Measurements from ENCODE around the gene GRK5. TPM values are rescaled to one million over a fixed set of nuclear protein-coding genes. Genes with fewer than 3 reads are reported as not detected.
A peak's percentile ranks its signal among the peaks of the same experiment; 100 is the strongest.

Gene GRK5
- polyA plus RNA-seq, 10 donors = 15.7 to 29.8 (median 25.4) TPM

DNA sequence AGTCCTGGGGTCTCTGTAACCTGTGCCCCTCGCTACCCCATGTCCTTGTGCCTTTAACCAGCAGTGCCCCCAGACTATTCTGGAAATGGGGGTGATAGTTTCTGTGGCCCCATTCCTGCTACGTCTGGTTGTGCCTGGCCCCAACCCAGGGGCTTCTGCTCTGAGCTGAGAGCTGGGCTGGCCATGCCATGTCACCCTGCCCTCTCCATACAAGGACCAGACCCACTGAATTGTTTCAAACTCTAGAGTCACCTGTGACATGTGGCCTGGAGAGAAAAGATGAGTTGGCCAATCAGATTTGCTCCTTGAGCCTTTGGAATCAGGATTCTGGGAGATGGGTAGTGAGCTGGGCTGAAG is 108.6 kb downstream of the GRK5 start:
- no peak for DNase-seq

DNA sequence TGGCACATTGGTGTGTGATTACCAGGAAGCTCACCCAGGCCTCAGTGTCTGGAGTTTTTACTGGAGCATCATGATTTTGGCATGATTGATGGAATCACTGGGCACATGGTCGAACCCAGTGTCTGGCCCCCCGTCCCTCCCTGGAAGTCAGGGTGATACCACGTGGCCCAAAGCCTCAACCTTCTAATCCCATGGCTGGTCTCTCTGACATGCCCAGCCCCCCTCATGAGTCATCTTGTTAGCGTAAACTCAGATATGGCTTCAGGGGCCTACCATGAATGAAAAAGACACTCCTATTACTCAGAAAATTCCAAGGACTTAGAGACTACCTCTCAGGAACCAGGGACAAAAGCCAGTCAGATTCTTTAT is 109.3 kb downstream of the GRK5 start:
- DNase-seq = peak in 1 of 3 donors; percentile 73

DNA sequence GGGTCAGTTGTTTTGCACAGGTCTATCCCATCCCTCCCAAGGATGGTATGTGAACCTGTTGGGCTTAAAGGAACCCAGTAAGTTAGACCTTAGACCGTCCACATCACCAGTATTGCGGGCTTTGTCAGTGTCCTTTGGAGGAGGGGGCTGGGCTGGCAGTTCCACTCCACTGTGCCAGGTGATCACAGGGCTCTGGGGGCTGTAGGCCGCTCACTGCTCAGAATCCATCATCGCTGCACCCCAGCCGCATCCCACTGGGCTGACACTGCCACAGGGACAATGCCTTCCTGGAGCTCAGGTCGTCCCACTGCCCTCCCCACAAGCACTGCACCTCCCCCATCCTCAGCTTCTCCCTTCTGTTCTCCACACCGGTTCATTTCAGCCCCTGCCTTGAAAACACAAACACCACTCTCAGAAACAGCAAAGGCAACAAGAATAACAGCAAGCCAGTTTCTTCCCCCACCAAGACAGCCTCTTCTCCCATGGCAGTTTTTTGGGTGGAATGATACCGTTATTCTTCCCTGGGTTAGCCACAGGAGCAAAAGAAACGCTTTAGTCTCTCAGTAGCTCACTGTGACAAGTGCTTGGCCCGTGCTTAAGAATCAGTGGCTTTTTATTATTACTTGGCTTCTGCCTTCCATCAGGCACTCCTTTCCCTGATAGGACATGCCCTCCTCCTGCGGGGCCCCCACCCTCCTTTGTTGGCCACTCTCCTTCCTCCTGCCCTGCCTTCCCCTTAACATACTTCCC is 111.2 kb downstream of the GRK5 start:
- no peak for DNase-seq

DNA sequence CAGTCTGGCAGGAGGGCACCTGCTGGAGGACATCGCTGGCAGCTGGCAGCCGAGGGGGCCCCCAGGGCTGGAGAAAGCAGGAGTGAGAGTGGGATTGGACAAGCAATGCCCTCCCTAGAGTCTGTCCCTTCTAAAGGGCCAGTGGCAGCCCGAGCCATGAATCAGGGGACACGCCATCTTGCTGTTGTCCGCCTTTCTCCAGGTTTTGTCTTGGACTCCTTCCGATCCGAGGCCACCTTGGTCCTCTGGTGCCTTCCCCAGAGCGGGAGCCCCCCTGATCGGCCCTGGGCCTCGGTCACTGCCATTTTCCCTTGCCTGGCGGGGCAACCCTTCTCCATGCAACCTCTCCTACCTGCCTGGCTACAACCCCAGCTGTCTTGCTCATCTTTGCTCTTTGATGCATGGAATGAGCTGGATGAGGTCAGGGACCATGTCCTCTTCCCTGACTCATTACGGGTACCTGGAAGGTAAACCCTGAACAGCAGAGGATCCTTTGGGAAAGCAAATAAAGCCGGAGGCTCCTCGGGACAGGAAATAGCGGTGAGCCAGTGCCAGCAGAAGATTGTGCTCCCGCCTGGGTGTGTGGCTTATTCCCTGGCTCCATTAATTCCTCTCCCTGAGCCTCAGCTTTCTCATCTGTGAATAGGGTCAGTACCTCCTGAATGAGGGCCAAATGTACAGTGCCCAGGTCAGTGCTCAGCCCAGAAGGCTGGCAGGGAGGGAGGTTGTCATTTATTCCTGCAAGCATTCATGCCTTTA is 112.0 kb downstream of the GRK5 start:
- DNase-seq = no peak

DNA sequence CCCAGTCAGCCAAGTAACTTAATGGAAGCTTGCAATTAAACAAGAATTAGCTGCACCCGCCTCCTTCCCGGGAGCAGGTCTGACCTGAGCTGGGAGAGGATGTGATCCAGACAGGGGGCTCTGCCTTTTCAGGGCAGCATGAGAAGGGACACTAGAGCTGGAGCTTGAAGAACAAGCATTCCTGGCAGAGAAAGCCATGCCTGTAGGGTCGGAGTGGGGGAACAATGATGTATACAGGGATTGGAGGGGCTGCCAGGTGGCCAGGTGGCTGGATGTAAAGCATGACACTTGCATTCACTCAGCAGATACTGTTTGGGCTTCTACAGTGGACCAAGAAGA is 112.5 kb downstream of the GRK5 start:
- DNase-seq = no peak

DNA sequence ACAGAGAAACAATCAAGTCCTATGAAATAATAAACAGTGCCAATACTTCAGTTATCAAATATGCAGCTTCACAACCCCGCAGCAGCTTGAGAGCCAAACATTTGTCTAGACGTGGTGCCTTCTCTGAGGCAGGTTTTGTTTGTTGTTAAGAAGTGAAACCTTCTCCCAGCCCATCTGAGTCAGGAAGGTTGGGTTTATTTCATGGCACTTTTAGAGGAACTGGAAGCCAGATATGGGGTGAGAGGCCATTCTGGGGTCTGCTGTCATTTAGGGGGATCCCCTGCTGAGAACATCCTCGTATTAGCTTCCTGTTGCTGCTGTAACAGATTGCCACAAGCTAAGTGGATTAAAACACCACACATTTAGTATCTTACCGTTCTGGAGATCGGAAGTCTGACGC is 113.6 kb downstream of the GRK5 start:
- no peak for DNase-seq

DNA sequence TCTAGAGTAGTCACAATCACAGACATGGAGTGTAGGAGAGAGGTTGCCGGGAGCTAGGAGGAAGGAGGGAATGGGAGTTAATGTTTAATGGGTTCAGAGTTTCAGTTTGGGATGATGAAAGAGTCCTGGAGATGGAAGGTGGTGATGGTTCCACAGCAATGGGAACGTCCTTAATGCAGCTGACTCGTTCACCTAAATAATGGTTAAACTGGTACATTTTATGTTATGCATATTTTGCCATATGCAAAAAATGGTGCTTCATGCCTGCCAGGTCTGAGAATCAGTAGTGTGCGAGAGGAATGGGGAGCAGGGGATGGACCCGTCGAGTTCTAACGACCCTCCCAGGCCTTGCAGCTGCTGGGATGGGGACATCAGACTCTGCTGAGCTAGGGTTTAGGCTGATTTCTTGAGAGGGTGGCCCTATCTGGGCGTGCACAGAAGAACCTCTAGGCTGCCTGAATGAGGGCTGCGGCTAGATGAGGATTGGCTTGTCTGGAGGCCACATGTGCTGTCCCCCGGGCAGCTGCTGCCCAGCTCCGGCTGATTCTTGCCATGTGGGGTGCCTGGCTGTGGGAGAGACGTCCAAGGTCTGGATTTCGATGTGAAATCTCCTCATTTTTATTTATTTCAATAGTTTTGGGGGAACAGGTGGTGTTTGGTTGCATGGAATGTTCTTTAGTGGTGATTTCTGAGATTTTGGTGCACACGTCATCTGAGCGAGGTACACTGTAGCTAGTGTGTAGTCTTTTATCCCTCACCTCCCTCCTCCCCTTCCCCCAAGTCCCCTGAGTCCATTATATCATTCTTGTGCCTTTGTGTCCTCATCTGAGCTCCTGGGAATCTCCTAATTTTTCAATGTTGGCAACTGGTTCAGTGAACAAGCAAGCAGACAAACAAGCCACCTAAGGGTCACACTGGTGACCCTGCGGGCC is 116.0 kb downstream of the GRK5 start:
- DNase-seq = no peak

DNA sequence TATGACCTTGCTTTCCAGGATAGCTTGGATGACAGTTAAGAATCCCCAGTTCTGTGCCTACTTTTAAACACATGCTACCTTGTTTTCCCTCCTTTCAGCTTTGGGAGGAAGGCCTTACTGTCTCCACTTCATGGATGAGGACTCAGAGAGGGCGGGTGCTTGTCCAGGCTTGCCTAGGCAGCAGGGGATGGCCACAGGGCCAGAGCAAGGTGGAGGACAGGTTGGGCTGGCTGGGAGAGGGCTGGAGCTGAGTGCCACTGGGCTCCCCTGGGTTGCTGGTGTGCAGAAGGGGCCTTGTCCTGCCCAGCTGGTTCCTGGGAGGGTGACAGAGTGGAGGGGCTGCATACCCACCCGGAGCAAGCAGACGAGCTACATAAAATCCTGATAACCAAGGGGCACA is 117.8 kb downstream of the GRK5 start:
- DNase-seq = no peak

DNA sequence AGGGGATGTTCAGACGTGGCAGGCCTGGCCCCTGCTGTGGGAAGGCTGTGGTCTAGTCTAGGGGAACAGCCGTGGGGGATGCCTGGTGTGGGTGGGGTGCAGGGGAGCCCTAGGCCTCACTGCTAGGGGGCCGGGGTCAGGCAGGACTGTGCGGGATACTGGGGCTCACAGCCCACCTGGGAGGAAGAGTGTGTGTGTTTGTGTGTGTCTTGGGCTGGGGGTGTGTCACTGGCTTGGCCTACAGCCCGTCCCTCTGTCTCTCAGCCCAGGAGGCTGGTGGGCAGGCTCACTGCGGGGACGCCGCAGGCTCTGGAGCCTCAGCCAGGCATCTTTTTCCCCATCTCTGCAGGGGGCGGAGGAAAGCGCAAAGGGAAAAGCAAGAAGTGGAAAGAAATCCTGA is 118.8 kb downstream of the GRK5 start:
- no peak for DNase-seq

DNA sequence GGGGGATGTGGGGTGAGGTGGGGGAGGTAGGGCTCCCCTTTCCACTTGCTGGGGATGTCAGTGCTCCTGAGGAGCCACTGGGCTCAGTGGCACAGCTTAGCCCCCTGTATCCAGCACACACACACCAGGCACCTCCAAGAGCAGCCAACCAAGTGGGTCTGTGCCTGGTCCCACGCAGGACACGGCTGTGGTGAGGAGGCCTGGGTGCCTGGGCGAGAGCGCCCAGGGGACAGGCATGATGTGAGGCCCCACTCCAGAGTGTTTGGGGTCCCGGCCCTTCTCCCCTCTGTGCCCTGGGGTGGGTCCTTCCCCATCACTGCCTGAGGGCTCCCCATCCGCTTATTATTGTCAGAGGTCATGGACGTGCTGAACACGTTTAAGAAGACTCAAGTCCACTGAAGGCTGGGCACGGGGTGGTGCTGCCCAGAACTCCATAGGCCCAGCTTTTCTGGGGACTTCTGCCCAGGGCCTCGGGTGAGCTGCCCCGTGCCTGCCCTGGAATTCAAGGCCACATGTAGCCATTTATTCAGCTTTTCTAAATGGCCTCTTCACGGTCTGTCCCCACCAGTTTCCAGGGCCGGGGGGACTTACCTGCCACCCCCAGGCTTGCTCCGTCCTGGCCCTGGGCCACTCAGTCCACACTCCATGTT is 119.8 kb downstream of the GRK5 start:
- no peak for DNase-seq

DNA sequence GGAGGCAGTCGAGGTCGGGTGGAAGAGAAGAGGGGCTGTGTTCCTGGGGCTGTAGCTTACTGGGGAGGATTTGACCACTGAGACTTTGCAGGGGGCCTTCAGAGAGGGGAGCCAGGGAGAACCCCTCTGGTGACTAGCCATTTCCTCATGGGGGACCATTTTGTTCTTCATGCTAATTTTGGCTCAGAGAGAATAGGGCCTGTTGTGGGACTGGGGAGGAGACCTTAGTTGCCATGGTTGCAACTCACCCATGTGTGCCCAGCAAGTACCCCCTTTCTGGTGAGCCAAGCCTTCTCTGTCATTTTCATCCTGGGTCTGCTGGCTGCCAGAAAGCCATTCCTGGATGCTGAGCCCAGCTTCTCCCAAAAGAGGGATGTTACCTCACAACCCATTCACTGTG is 120.9 kb downstream of the GRK5 start:
- no peak for DNase-seq

DNA sequence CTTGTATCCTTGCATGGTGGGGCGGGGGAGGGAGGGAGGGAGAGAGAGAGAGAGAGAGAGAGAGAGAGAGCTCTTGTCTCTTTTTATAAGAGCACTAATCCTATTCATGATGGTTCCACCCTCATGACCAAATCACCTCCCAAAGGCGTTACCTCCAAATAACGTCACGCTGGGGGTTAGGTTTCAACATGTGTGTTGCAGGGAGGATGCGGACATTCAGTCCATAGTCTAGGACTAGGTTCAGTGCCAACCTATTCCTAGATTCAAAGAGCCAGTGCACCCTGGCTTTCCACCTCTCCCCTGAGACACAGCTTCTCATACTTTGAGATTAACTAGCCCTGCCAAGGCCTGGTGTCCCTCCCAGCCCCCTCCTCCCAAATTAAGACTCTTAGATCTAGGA is 123.0 kb downstream of the GRK5 start:
- DNase-seq = peak in 1 of 3 donors; percentile 30

DNA sequence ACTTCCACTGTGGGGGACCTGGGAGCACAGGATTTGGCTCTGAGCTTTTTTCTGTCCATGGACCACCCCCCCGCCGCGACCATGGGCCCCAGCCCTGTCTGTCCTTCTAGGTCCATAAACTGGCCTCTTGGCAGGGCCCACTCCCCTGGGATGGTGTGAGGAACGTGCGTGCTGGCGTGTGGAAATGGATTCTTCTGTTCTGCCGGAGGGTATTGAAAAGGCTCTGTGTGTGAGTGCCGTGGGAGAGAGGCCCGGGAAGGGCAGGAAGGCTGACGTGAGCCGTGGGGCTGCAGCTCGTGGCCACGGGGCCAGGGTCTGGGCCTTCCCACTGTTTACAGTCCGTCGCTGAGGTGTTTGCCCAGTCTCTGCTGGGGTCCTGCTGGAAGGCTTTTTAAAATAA is 123.7 kb downstream of the GRK5 start:
- DNase-seq = peak in 1 of 3 donors; percentile 67

DNA sequence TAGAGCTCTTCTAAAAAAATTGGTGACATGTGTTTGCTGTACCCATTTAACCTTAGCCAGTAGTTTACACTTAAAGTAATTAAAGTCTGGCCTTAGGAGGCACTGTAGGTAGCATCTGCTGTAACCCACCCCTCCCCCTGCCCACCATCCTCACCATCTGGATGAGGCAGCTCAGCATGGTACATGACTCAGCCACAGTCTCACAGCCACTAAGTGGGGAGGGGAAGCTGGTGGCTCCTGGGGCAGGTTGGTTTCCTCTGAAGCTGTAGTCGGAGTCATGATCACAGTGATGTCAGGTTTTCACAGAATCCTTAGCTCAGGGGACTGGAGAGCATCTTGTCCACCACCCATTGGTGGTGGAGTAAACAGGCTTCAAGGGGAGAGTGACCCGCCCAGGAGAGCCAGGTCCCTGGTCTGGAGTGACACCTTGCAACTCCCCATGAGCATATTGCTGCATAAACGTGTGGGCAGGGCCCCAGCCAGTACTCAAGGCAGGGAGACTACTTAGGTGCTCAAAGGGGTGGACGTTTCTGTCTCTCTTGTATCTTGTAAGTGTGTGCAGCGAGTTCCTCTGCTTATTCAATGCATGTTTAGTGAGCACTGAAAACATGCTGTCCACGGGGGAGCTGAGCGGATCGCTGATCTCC is 125.9 kb downstream of the GRK5 start:
- DNase-seq = no peak

DNA sequence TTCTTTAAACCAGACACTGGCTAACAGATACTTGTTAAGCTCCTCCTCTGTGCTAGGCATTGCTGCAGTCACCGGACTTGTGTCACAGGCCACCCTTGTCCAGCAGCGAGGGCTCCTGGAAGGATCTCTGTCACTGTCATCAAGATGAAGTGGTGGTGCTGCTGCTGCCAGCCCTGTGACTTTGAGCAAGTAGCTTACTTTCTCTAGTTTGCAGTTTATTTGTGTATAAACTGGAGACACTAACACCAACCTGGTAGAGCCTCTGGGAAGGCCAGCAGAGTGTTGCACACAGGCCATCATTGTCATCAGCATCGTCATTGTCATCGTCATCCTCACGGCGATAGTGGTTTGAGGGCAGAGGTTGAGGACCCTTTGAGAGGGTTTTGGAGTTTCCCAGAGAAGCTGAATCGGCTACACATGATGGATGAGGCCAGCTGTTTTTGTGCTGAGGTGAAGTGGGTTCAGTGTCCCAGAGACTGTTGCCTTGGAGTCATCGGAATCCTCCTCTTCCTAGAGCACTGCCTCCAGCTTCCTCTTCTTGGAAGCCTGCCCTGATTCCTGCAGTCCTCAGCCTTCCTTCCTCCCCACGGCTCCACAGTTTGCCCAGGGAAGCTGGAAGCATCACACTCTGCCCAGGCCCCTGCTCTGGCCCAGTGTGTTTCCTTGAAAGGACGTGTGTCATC is 128.4 kb downstream of the GRK5 start:
- DNase-seq = no peak

DNA sequence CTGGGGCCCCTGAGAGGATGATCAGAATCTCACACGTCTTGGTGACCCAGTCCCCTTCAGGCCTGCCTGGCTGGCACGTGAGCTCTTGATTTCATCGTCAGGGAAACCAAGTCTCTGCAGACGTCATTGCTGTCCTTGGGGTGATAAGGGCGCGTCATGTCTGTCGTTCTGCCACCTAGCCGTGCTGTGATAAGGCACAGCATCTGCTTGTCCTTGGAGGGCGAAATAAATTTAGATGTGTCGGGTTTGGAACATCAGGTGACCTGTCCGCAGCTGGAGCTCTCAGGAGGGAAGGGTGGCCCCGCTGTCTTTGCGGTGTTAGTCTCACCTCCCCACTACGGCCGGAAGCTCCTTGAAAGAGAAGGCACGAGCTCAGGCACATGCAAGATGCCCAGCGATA is 129.2 kb downstream of the GRK5 start:
- DNase-seq = no peak

DNA sequence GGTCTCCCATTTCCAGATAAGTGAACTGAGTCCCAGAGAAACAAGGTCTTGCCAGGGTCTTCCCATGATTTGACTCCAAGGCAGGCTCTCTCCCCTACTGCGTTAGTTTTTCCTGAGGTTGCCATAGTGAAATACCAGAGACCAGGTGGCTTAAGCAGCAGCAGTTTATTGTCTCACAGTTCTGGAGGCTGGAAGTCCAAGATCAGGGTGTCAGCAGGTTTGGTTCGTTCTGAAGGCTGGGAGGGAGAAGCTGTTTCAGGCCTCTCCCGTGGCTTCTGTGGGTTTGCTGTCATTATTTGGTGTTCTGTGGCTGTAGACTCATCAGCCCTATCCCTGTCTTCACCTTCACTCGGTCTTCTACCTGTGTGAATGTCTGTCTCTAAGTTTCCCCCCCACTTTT is 129.9 kb downstream of the GRK5 start:
- no peak for DNase-seq

DNA sequence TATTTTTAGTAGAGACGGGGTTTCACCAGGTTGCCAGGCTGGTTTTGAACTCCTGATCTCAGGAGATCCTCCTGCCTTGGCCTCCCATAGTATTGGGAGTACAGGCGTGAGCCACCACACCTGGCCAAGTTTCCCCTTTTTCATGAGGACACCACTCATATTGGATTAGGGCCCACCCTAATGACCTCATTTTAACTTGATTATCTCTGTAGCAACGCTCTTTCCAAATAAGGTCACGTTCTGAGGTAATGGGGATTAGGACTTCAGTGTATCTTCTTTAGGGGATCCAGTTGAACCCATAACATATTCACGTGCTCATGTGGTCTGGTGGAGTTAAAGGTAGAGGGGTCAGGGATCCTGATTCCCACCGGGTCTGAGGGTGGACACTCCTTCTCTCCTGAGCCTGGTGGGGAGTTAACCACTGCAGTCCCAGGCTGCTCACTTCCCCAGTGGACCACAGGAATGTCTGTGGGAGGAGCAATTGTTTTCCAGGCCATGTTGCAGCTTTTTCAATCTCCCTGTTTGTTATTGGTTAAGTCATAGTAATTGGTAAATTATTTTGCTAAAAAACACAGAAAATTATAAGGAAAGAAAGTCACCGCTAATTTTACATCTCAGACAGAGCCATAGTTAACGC is 130.5 kb downstream of the GRK5 start:
- DNase-seq = no peak

DNA sequence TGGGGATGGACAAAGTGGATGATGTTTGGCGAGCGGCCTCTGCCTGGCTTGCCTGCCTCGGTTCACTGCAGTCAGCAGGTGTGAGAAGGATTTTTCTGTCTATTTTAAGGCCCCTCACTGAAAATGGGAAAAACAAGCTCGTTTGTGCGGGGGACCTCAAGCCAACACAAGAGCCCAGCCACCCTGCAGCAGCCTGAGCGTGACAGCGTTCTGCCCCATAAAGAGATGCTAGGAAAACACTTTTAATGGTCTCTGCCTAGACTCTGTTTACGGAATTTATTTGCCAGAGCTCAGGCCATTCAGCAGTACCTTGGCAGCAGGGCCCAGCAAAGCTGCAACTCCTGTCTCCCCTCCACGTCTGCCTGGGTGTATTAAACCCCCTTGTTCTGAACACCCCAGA is 131.7 kb downstream of the GRK5 start:
- no peak for DNase-seq

DNA sequence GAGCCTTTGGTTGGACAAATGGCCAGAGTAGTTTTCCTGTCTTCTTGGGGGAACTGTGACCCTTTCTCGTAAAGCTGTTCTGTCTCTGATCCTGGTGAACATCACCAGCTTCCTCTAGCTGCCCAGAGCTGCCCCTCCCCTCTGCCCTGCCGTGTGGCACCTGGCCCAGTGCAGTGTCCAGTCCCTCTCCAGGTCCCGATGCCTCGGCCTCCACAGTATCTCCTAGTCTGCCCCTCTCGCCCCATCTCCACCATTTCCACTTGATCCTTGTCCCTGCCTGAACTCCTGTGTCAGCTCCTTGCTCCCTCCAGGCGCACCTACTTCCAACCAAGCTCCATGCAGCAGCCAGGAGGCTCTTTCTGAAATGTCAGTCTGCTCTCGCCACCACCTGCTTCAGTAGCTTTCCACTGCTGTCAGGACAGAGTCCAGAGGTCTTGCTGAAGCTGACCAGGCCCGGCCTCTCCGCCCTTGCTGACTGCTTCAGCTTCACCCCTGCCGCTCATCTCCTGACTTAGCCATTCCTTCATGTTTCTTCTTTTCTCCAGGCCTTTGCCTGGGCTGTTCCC is 133.6 kb downstream of the GRK5 start:
- DNase-seq = no peak
